Left ventricle myocardium inferior (tissue), 1 donor: ENCODE measurements around the gene ZFHX3. TPM values are rescaled to one million over a fixed set of nuclear protein-coding genes. Genes with fewer than 3 reads are reported as not detected.

Experiments
- DNase-seq: peaks from one replicate; pipeline ENCODE4 v3.0.0-alpha.2; 2020
- H3K27ac ChIP-seq: fragments of 200-600 bp; replicated peaks from 2 replicates; pipeline ENCODE4 v1.8.0; 2021
- H3K27me3 ChIP-seq: fragments of 200-600 bp; 2 replicates; pipeline ENCODE4 v1.8.0; 2021; ENCODE audit warnings: low read depth
- H3K36me3 ChIP-seq: fragments of 200-600 bp; 2 replicates; pipeline ENCODE4 v1.8.0; 2021
- H3K4me1 ChIP-seq: fragments of 200-600 bp; 2 replicates; pipeline ENCODE4 v1.8.0; 2021
- H3K4me3 ChIP-seq: fragments of 200-600 bp; 2 replicates; pipeline ENCODE4 v1.8.0; 2021; ENCODE audit warnings: mild to moderate bottlenecking, moderate library complexity
- H3K9me3 ChIP-seq: fragments of 200-600 bp; replicated peaks from 2 replicates; pipeline ENCODE4 v1.8.0; 2021
- intact Hi-C: fragments of 100-400 bp; cut with micrococcal nuclease; formaldehyde crosslinking; loops from one replicate; pipeline ENCODE4 v1.11.0; 2022
- total RNA-seq: library from RNA; stranded (reverse); fragmentation: NEBNext Ultra II Directional; extraction: Animal tissue kit (Norgen Biotek cat#: 25700); gene quantifications from one replicate; pipeline ENCODE4 v1.2.1, GENCODE V29; 2021
- TF ChIP-seq, protein P1 (sequence below): fragments of 200-600 bp; IDR thresholded peaks from 2 replicates; pipeline ENCODE4 v1.8.0; 2021; ENCODE audit warnings: antibody characterized with exemption, mild to moderate bottlenecking, borderline replicate concordance
- donor health status: DM: no; HTN: yes; CAD: no; lungs with severe emphysema.

ZFHX3 gene
- total RNA-seq, 1 donor from 2014 or later = 9.6 TPM

DNA sequence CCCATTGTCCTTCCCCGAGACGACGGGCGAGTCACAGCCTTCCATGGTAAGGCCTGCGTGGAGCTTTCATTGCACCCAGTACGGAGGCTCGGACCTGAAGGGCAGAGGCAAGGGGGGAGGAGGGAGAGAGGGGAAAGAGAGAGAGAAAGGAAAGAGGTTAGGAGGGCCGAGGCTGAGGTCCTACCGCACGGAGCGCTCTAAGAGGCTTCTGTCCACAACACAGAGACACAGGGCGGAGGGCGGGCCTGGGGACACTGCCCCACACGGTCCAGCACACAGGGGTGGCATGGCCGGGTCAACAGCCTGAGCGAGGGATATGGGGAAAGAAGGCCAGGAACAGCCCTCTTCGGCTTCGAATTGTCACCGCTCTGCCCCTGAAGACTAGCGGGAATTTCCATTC lies 87.8 kb downstream of the ZFHX3 start:
- H3K36me3 ChIP-seq = peaks cover 40% of the 10 kb centered on the region
- no peak overlapping the region for H3K4me3 ChIP-seq
- peaks cover 32% of the 10 kb centered on the region for H3K4me1 ChIP-seq
- TF ChIP-seq, protein P1, sequence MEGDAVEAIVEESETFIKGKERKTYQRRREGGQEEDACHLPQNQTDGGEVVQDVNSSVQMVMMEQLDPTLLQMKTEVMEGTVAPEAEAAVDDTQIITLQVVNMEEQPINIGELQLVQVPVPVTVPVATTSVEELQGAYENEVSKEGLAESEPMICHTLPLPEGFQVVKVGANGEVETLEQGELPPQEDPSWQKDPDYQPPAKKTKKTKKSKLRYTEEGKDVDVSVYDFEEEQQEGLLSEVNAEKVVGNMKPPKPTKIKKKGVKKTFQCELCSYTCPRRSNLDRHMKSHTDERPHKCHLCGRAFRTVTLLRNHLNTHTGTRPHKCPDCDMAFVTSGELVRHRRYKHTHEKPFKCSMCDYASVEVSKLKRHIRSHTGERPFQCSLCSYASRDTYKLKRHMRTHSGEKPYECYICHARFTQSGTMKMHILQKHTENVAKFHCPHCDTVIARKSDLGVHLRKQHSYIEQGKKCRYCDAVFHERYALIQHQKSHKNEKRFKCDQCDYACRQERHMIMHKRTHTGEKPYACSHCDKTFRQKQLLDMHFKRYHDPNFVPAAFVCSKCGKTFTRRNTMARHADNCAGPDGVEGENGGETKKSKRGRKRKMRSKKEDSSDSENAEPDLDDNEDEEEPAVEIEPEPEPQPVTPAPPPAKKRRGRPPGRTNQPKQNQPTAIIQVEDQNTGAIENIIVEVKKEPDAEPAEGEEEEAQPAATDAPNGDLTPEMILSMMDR = no peak
- no peak overlapping the region for H3K27ac ChIP-seq
- H3K27me3 ChIP-seq = no peaks in the 10 kb centered on the region
- H3K9me3 ChIP-seq = no peaks in the 10 kb centered on the region
- intact Hi-C loops = no loop called here
- DNase-seq = no peak

DNA sequence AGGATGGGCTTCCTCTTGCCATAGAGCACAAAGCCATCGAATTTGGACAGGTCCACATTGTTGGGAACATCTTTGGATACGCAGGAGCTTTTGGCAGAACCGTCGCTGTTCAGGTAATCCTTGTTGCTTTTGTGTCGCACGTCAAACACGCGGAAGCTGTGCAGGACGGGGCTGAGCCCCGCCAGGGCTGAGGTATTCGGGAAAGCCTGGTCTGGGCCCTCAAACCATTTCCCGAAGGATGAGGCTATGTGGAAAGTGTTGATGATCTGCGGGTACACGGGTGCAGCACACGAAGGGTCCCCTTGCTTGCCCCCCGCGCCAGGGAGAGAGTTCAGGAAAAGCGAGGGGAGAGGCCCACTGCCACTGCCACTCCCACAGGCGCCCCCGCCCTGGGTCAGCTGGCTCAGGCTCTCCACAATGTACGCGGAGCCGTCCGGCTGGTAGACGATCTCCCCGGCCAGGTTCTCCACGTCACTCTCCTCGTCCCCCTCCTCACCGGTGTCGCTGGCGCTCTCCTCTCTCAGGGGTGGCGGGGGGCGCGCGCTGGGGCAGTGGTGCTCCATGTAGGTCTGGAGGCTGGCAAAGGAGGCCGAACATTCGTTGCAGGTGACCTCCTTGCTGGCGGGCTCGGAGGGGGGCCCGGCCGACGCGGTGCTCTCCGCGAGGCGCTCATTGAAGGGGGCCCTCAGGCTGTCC lies 88.5 kb downstream of the ZFHX3 start:
- Histone ChIP-seq H3K27me3 (no peaks in the 10 kb centered on the region), H3K27ac (no peak overlapping the region), H3K9me3 (no peaks in the 10 kb centered on the region), H3K4me1 (peaks cover 32% of the 10 kb centered on the region), H3K36me3 (peaks cover 40% of the 10 kb centered on the region), H3K4me3 (no peak overlapping the region)
- DNase-seq = no peak
- TF ChIP-seq, protein P1 = no peak
- intact Hi-C loops = no loop called here

DNA sequence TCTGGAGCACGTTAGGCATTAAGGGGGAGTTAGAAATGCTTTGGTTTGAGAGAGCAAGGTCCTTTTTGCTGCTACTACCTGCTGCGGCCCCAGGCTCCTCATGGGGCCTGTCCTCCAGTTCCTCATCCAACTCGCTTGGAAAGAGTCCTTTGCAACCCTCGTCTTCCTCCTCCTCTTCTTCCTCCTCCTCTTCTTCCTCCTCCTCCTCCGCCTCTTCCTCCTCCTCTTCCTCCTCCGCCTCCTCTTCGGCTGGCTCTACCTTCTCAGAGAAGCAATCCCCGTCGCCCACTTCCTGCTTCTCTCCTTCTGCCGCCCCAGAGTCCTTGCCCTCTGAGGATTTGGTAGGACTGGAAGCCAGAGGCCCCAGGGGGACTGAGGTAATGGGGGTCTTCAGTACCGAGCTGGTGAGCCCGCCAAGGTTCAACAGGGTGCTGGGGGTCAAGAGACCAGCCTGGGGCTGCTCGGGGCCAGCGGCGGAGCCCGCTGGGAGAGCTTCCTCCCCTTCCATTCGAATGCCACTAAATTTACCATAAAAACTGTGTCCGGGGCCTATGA lies 89.3 kb downstream of the ZFHX3 start:
- Histone ChIP-seq H3K27ac (no peak overlapping the region), H3K4me3 (no peak overlapping the region), H3K9me3 (no peaks in the 10 kb centered on the region), H3K27me3 (no peaks in the 10 kb centered on the region), H3K36me3 (peaks cover 40% of the 10 kb centered on the region), H3K4me1 (peaks cover 25% of the 10 kb centered on the region)
- DNase-seq = no peak
- TF ChIP-seq, protein P1 = no peak
- intact Hi-C loops = no loop called here

DNA sequence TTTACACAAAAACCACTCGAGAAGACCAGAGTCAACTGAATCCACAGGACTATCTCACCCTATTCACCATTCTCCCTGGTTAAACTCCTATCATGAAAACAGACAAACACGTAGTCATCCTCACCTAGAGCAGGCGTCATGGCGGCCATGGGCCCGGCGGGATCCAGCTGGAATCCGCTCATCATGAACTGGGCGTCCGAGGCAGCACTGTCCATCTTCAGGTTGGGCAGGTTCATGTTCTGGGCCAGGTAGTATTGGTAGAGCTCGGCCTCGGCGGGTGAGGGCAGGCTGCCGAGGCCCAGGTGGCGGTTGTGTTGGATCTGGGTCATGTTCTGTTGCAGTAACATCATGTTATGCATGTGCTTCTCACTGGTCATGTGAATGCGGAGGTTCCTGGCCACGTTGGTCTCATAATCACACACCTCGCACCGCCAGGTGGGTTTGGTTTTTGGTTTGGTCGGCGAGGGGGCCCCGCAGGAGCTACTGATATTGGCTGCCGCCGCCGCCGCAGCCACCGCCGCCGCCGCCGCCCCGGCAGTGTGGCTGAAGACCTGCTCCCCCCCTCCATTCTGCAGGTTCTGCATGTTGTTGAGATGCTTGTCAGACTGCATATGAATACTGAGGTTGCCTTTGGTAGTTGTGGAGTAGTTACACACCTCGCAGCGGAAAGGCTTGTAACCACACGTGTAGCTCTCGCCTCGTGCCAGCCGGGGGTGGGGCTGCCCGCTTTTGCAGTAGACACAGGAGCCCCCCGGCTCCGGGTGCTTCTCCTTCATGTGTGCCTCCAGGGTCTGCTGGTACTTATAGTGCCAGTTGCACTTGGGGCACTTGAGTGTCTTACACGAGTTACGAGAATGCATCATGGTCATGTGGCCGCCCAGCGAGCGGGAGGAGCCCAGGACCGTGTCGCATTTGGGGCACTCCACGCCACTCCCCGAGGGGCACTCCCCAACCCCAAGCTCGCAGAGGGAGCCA lies 90.3 kb downstream of the ZFHX3 start:
- no peak for DNase-seq
- Histone ChIP-seq H3K9me3 (no peaks in the 10 kb centered on the region), H3K4me1 (peaks cover 22% of the 10 kb centered on the region), H3K27ac (no peak overlapping the region), H3K4me3 (no peak overlapping the region), H3K36me3 (peaks cover 40% of the 10 kb centered on the region), H3K27me3 (no peaks in the 10 kb centered on the region)
- intact Hi-C loops = no loop called here
- TF ChIP-seq, protein P1 = no peak
